Esophagus squamous epithelium (tissue), 4 donors: ENCODE data around the gene SPATA9.

Experiments used
- POLR2A ChIP-seq, 4 donors: fragments of 450-650 bp; IDR thresholded peaks; one replicate each; pipeline ENCODE4 v1.6.1; 2017; ENCODE audit warnings: antibody characterized with exemption in 4 of 4, mild to moderate bottlenecking in 4 of 4, moderate library complexity in 3 of 4
- TF ChIP-seq, protein P1 (sequence below), 6 experiments: fragments of 450-650 bp in 4 of 6; fragments of 200-600 bp in 2 of 6; sonication (generic) in 2 of 6; IDR thresholded peaks; one replicate each; pipeline ENCODE4 v1.5.1; 2016 to 2019; ENCODE audit warnings: antibody characterized with exemption in 6 of 6, mild to moderate bottlenecking in 4 of 6, moderate library complexity in 4 of 6

DNA sequence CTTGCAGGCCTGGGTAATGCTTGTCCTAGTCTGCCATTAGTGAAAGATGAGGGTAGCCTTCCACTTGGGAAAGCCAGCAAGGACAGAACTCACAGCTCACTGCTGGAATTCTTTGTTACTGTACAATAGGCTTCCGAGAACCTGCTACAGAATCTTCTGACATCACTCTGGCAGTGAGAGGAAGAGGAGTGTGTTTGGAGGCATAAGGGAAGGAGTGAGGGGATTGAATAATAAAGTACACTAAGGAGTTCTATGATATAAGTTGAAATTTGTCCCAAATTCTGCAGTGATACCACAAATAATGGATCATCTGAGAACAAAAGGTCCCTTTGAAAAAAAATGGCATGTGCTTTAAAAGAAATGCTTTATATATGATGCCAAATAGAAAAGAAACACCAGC is at the start of gene SPATA9:
- TF ChIP-seq, protein P1, sequence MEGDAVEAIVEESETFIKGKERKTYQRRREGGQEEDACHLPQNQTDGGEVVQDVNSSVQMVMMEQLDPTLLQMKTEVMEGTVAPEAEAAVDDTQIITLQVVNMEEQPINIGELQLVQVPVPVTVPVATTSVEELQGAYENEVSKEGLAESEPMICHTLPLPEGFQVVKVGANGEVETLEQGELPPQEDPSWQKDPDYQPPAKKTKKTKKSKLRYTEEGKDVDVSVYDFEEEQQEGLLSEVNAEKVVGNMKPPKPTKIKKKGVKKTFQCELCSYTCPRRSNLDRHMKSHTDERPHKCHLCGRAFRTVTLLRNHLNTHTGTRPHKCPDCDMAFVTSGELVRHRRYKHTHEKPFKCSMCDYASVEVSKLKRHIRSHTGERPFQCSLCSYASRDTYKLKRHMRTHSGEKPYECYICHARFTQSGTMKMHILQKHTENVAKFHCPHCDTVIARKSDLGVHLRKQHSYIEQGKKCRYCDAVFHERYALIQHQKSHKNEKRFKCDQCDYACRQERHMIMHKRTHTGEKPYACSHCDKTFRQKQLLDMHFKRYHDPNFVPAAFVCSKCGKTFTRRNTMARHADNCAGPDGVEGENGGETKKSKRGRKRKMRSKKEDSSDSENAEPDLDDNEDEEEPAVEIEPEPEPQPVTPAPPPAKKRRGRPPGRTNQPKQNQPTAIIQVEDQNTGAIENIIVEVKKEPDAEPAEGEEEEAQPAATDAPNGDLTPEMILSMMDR (IDR thresholded peaks at IDR 0.05) = no peak
- no peak for TF ChIP-seq POLR2A (IDR thresholded peaks at IDR 0.05)
